B cell (primary cell): Measurements from ENCODE around the gene MRPL22. TPM values are rescaled to one million over a fixed set of nuclear protein-coding genes. Genes with fewer than 3 reads are reported as not detected.

Experiments used
- ATAC-seq: fragments of 200-7000 bp; cut with Tn5 transposase; one replicate; pipeline ENCODE4 v1.10.0; 2021; ENCODE audit warnings: low read depth, mild to moderate bottlenecking, moderate number of reproducible peaks, moderate library complexity
- CTCF ChIA-PET: fragments of 350-600 bp; sonication (Branson Sonifier 250); formaldehyde crosslinking; loops from one replicate; lab custom pipeline; 2021; ENCODE audit warnings: antibody characterized with exemption, inconsistent platforms; lab: Charles Lee
- POLR2A ChIA-PET: fragments of 350-600 bp; sonication (Branson Sonifier 250); formaldehyde crosslinking; loops from one replicate; lab custom pipeline; 2021; ENCODE audit warnings: antibody characterized with exemption; lab: Charles Lee
- DNase-seq: peaks from one replicate; pipeline ENCODE4 v3.0.0; 2013
- H2AFZ ChIP-seq: 2 replicates; pipeline ENCODE4 v1.6.1; 2012; ENCODE audit warnings: mild to moderate bottlenecking, low read depth, low read length; ENCODE audit not compliant: insufficient read depth, poor library complexity, severe bottlenecking
- H3K27ac ChIP-seq, 2 donors: 1 replicate in 1 of 2; 2 replicates in 1 of 2; pipeline ENCODE4 v1.5.1; 2012 to 2013; ENCODE audit warnings: low read length in 2 of 2, mild to moderate bottlenecking in 2 of 2, moderate library complexity in 1 of 2
- H3K27me3 ChIP-seq, 4 experiments: fragments of 200-600 bp in 1 of 4; sonication (generic) in 1 of 4; replicated peaks in 1 of 4; 1 replicate in 2 of 4; 2 replicates in 2 of 4; pipeline versions ENCODE4 v1.6.1 to v1.7.0; 2013 to 2016; ENCODE audit warnings: low read length in 3 of 4, mild to moderate bottlenecking in 2 of 4, mixed read lengths in 1 of 4, moderate library complexity in 1 of 4; ENCODE audit not compliant: insufficient read depth in 4 of 4, control insufficient read depth in 3 of 4; ENCODE audit errors: control extremely low read depth in 1 of 4
- H3K36me3 ChIP-seq, 2 experiments: replicated peaks in 1 of 2; 1 replicate in 1 of 2; 2 replicates in 1 of 2; pipeline versions ENCODE4 v1.6.1 to v1.7.1; 2013; ENCODE audit warnings: low read length in 1 of 2; ENCODE audit not compliant: insufficient read depth in 2 of 2, control insufficient read depth in 1 of 2; ENCODE audit errors: control extremely low read depth in 1 of 2, extremely low read depth in 1 of 2
- H3K4me1 ChIP-seq, 2 donors: fragments of 200-600 bp in 1 of 2; sonication (generic) in 1 of 2; 1 replicate in 1 of 2; 2 replicates in 1 of 2; pipeline versions ENCODE4 v1.5.1 to v1.6.1; 2013 to 2017; ENCODE audit warnings: low read length in 2 of 2; ENCODE audit not compliant: control insufficient read depth in 2 of 2, insufficient read depth in 2 of 2
- H3K4me2 ChIP-seq: replicated peaks from 2 replicates; pipeline ENCODE3; 2012; ENCODE audit warnings: mild to moderate bottlenecking, low read depth, low read length; ENCODE audit not compliant: poor library complexity, severe bottlenecking
- H3K4me3 ChIP-seq, 5 experiments: fragments of 200-600 bp in 1 of 5; sonication (generic) in 1 of 5; 1 replicate in 3 of 5; 2 replicates in 2 of 5; pipeline versions ENCODE4 v1.5.1 to v1.7.0; 2011 to 2016; ENCODE audit warnings: low read length in 4 of 5, mild to moderate bottlenecking in 4 of 5, low read depth in 2 of 5, control low read depth in 1 of 5, moderate library complexity in 1 of 5; ENCODE audit not compliant: insufficient read depth in 1 of 5; ENCODE audit errors: control extremely low read depth in 1 of 5, extremely low read depth in 1 of 5
- H3K79me2 ChIP-seq: fragments of 200-600 bp; sonication (generic); one replicate; pipeline ENCODE4 v1.6.0; 2016; ENCODE audit warnings: low read length; ENCODE audit not compliant: control insufficient read depth, insufficient read depth
- H3K9ac ChIP-seq: fragments of 200-600 bp; sonication (generic); 2 replicates; pipeline ENCODE4 v1.6.1; 2017; ENCODE audit warnings: mild to moderate bottlenecking, low read length, moderate library complexity
- H3K9me3 ChIP-seq, 3 donors: one replicate each; pipeline versions ENCODE4 v1.6.1 to v1.7.1; 2013; ENCODE audit warnings: low read length in 2 of 3; ENCODE audit not compliant: control insufficient read depth in 2 of 3, insufficient read depth in 1 of 3; ENCODE audit errors: control extremely low read depth in 1 of 3
- H4K20me1 ChIP-seq: 2 replicates; pipeline ENCODE4 v1.6.0; 2012; ENCODE audit warnings: mild to moderate bottlenecking, low read length; ENCODE audit not compliant: insufficient read depth, control insufficient read depth, poor library complexity, severe bottlenecking
- H3K27ac Mint-ChIP-seq: one replicate; pipeline ENCODE4 v1.8.0; 2021; ENCODE audit warnings: mixed read lengths
- H3K27me3 Mint-ChIP-seq: one replicate; pipeline ENCODE4 v1.8.0; 2021; ENCODE audit warnings: mixed read lengths
- H3K4me1 Mint-ChIP-seq: one replicate; pipeline ENCODE4 v1.8.0; 2021; ENCODE audit warnings: mixed read lengths
- H3K4me3 Mint-ChIP-seq: one replicate; pipeline ENCODE4 v1.8.0; 2021; ENCODE audit warnings: mixed read lengths
- H3K9me3 Mint-ChIP-seq: one replicate; pipeline ENCODE4 v1.8.0; 2022; ENCODE audit warnings: mixed read lengths; ENCODE audit not compliant: insufficient read depth
- EZH2 ChIP-seq: IDR thresholded peaks from 2 replicates; pipeline ENCODE4 v1.6.1; 2012; ENCODE audit warnings: borderline replicate concordance, low read depth, mild to moderate bottlenecking, moderate library complexity, low read length; ENCODE audit not compliant: insufficient read depth, poor library complexity, severe bottlenecking
- whole genome bisulfite sequencing: methylation state at CpG from one replicate; pipeline ENCODE4 v1.1.5; 2013; ENCODE audit warnings: missing lambda C conversion rate; ENCODE audit not compliant: insufficient coverage; 5-methylcytosine and 5-hydroxymethylcytosine counted together
- intact Hi-C: fragments of 100-400 bp; cut with micrococcal nuclease; formaldehyde crosslinking; loops from one replicate; pipeline ENCODE4 v1.10.0; 2022
- polyA plus RNA-seq: library from polyadenylated mRNA; depleted of rRNA; stranded (reverse); fragments of >200 nt; gene quantifications from 2 replicates; pipeline ENCODE4 v1.2.3, GENCODE V29; 2012
- total RNA-seq, 2 donors: library from RNA; stranded (reverse); fragments of 120-200 nt in 1 of 2; gene quantifications; 1 replicate in 1 of 2; 2 replicates in 1 of 2; pipeline versions ENCODE4 v1.2.3 to v1.2.4, GENCODE V29; 2013 to 2022
- TF ChIP-seq, protein P1 (sequence below): fragments of 200-600 bp; IDR thresholded peaks from one replicate; pipeline ENCODE4 v1.8.0; 2022; ENCODE audit warnings: antibody characterized with exemption, mild to moderate bottlenecking

MRPL22 gene
- total and polyA plus RNA-seq, 2 donors (not counting 1 experiment from before 2014, with no cell fraction given): 18.8 to 21.4 TPM

- no peaks in the 10 kb centered on the region for H4K20me1 ChIP-seq
- H3K4me2 ChIP-seq: no peak overlapping the region
- H3K27ac ChIP-seq: no peak overlapping the region
- H3K27ac Mint-ChIP-seq: no peak overlapping the region
- no peak overlapping the region for H3K4me3 Mint-ChIP-seq
- H3K27me3 ChIP-seq: peaks cover 0 to 3% (median 0%) of the 10 kb centered on the region in 4 experiments
- H2AFZ ChIP-seq: no peak overlapping the region
- no peaks in the 10 kb centered on the region for H3K79me2 ChIP-seq
- H3K4me1 Mint-ChIP-seq: peaks cover 1% of the 10 kb centered on the region
- CTCF ChIA-PET: no interaction called here
- ATAC-seq: no peak
- peaks cover 0 to 3% (median 0%) of the 10 kb centered on the region in 3 donors for H3K9me3 ChIP-seq
- H3K36me3 ChIP-seq: no peaks in the 10 kb centered on the region
- TF ChIP-seq, protein P1, sequence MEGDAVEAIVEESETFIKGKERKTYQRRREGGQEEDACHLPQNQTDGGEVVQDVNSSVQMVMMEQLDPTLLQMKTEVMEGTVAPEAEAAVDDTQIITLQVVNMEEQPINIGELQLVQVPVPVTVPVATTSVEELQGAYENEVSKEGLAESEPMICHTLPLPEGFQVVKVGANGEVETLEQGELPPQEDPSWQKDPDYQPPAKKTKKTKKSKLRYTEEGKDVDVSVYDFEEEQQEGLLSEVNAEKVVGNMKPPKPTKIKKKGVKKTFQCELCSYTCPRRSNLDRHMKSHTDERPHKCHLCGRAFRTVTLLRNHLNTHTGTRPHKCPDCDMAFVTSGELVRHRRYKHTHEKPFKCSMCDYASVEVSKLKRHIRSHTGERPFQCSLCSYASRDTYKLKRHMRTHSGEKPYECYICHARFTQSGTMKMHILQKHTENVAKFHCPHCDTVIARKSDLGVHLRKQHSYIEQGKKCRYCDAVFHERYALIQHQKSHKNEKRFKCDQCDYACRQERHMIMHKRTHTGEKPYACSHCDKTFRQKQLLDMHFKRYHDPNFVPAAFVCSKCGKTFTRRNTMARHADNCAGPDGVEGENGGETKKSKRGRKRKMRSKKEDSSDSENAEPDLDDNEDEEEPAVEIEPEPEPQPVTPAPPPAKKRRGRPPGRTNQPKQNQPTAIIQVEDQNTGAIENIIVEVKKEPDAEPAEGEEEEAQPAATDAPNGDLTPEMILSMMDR: no peak
- no peak for TF ChIP-seq EZH2
- no peak overlapping the region for H3K9ac ChIP-seq
- no CpG with 5 or more reads among the region's 2 CpGs for WGBS
- H3K27me3 Mint-ChIP-seq: peaks cover 10% of the 10 kb centered on the region
- no peaks in the 10 kb centered on the region for H3K9me3 Mint-ChIP-seq
- POLR2A ChIA-PET: no interaction called here
- H3K4me3 ChIP-seq: no peak overlapping the region
- DNase-seq: no peak
- no peaks in the 10 kb centered on the region for H3K4me1 ChIP-seq
- intact Hi-C loops: no loop called here
These were observed 48.8 kb downstream of the MRPL22 start for GRCh38 chr5:154989626-154990025.

- Mint-ChIP-seq H3K9me3 (no peaks in the 10 kb centered on the region), H3K27me3 (peaks cover 10% of the 10 kb centered on the region), H3K27ac (no peak overlapping the region), H3K4me1 (peaks cover 1% of the 10 kb centered on the region), H3K4me3 (no peak overlapping the region)
- Histone ChIP-seq H3K79me2 (no peaks in the 10 kb centered on the region), H3K36me3 (no peaks in the 10 kb centered on the region), H3K4me1 (no peaks in the 10 kb centered on the region), H3K4me3 (no peak overlapping the region), H3K4me2 (no peak overlapping the region), H3K9ac (no peak overlapping the region), H3K27me3 (peaks cover 0 to 3% (median 0%) of the 10 kb centered on the region in 4 experiments), H2AFZ (no peak overlapping the region), H3K9me3 (peaks cover 0 to 3% (median 0%) of the 10 kb centered on the region in 3 donors), H3K27ac (no peak overlapping the region), H4K20me1 (no peaks in the 10 kb centered on the region)
- intact Hi-C loops: no loop called here
- TF ChIP-seq EZH2: no peak
- TF ChIP-seq, protein P1: no peak
- DNase-seq (no peak), ATAC-seq (no peak)
- WGBS: no CpG with 5 or more reads among the region's 2 CpGs
- POLR2A ChIA-PET: no interaction called here
- CTCF ChIA-PET: no interaction called here
These were observed 52.6 kb downstream of the MRPL22 start for GRCh38 chr5:154993461-154993860.
